Fibroblast of villous mesenchyme (primary cell): ENCODE measurements around the gene LIMS1. TPM values are rescaled to one million over a fixed set of nuclear protein-coding genes. Genes with fewer than 3 reads are reported as not detected.

ENCODE experiments used
- DNase-seq: peaks from one replicate; pipeline ENCODE4 v3.0.0-alpha.2; 2010; ENCODE audit warnings: low read depth
- H3K4me3 ChIP-seq: 2 replicates; pipeline ENCODE4 v1.5.1; 2011; ENCODE audit warnings: low read depth, mild to moderate bottlenecking, low read length
- total RNA-seq: library from RNA; depleted of rRNA; stranded (reverse); fragments of >200 nt; gene quantifications from 2 replicates; pipeline ENCODE4 v1.2.3, GENCODE V29; 2012
- TF ChIP-seq, protein P1 (sequence below): IDR thresholded peaks from 2 replicates; pipeline ENCODE4 v1.5.1; 2012; ENCODE audit warnings: low read depth, mild to moderate bottlenecking, low read length; ENCODE audit not compliant: insufficient read depth

Gene LIMS1
- total RNA-seq, 1 donor = 152 TPM

- TF ChIP-seq, protein P1, sequence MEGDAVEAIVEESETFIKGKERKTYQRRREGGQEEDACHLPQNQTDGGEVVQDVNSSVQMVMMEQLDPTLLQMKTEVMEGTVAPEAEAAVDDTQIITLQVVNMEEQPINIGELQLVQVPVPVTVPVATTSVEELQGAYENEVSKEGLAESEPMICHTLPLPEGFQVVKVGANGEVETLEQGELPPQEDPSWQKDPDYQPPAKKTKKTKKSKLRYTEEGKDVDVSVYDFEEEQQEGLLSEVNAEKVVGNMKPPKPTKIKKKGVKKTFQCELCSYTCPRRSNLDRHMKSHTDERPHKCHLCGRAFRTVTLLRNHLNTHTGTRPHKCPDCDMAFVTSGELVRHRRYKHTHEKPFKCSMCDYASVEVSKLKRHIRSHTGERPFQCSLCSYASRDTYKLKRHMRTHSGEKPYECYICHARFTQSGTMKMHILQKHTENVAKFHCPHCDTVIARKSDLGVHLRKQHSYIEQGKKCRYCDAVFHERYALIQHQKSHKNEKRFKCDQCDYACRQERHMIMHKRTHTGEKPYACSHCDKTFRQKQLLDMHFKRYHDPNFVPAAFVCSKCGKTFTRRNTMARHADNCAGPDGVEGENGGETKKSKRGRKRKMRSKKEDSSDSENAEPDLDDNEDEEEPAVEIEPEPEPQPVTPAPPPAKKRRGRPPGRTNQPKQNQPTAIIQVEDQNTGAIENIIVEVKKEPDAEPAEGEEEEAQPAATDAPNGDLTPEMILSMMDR = no peak
- DNase-seq = no peak
- no peak overlapping the region for H3K4me3 ChIP-seq
These were observed 2.6 kb upstream of the LIMS1 start for GRCh38 chr2:108531674-108532055.

GRCh38 chr2:108534584-108535356, 500 bp downstream of the LIMS1 start:
- TF ChIP-seq, protein P1 = no peak
- H3K4me3 ChIP-seq = peak overlapping the region; percentile 88
- DNase-seq = peak; percentile 71

- peak overlapping the region; percentile 88 for H3K4me3 ChIP-seq
- TF ChIP-seq, protein P1 = no peak
- DNase-seq = no peak
These were observed 1.0 kb downstream of the LIMS1 start for GRCh38 chr2:108535357-108535631.

- DNase-seq = peak; percentile 67
- H3K4me3 ChIP-seq = peak overlapping the region; percentile 88
- TF ChIP-seq, protein P1 = no peak
These were observed 2.0 kb downstream of the LIMS1 start for GRCh38 chr2:108536133-108536780.

- H3K4me3 ChIP-seq = peak overlapping the region; percentile 88
- TF ChIP-seq, protein P1 = no peak
- no peak for DNase-seq
These were observed 2.6 kb downstream of the LIMS1 start for GRCh38 chr2:108536911-108537310.

DNA sequence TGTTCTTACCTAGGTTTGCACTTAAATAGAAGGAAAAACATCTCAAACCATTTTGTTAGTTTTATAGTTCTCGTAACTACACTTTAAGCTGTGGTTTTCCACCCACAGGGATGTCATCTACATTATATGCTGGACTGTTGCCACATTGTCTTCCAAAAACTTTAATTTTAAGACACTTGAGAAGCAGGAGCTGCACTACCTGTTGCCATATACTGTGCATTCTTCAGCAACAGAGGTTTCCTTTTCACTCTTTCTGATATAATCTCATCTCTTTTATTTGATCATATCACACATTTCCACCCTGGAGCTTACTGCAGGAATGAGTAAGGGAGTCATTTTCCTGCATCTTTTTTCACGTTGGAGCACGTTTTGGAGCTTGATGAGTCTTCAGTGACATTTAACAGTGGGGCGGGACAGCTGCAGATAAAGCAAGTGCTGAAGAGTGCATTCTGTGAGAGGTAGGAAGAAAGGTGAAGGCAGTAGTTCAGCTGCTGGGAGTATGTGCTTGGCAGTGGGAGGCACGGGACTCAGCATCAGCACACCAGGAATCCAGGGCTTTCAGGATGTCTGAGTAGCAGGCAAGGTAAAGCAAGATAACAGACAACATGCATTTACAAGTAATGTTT, 3.8 kb downstream of the LIMS1 start:
- no peak overlapping the region for H3K4me3 ChIP-seq
- TF ChIP-seq, protein P1 = no peak
- no peak for DNase-seq
